Neuronal stem cell (in vitro differentiated cells): ENCODE data around the gene TBXAS1.

ENCODE experiments used
- DNase-seq: peaks from one replicate; pipeline ENCODE4 v3.0.0-alpha.2; 2013; ENCODE audit warnings: low spot score
- H2AFZ ChIP-seq: one replicate; pipeline ENCODE4 v1.6.1; 2013; ENCODE audit warnings: mild to moderate bottlenecking, low read length, inconsistent platforms
- H2AK5ac ChIP-seq: 2 replicates; pipeline ENCODE4 v1.6.1; 2013; ENCODE audit warnings: low read depth, mild to moderate bottlenecking, inconsistent platforms, low read length, moderate library complexity, mixed read lengths
- H2BK120ac ChIP-seq: 2 replicates; pipeline ENCODE4 v1.6.1; 2013; ENCODE audit warnings: low read depth, mild to moderate bottlenecking, inconsistent platforms, low read length, moderate library complexity, mixed read lengths
- H2BK12ac ChIP-seq: one replicate; pipeline ENCODE4 v1.6.1; 2013; ENCODE audit warnings: low read length, inconsistent platforms
- H2BK15ac ChIP-seq: 2 replicates; pipeline ENCODE4 v1.6.1; 2013; ENCODE audit warnings: mild to moderate bottlenecking, low read length, inconsistent platforms, mixed read lengths
- H2BK5ac ChIP-seq: one replicate; pipeline ENCODE4 v1.6.1; 2013; ENCODE audit warnings: inconsistent platforms, mild to moderate bottlenecking, low read length, moderate library complexity
- H3K14ac ChIP-seq: one replicate; pipeline ENCODE4 v1.6.1; 2013; ENCODE audit warnings: low read length, inconsistent platforms
- H3K18ac ChIP-seq: 2 replicates; pipeline ENCODE4 v1.6.1; 2013; ENCODE audit warnings: low read length, inconsistent platforms
- H3K23ac ChIP-seq: 2 replicates; pipeline ENCODE4 v1.6.1; 2013; ENCODE audit warnings: low read depth, mild to moderate bottlenecking, mixed read lengths, low read length, inconsistent platforms; ENCODE audit not compliant: poor library complexity
- H3K27ac ChIP-seq: replicated peaks from 3 replicates; pipeline ENCODE4 v1.5.1; 2013; ENCODE audit warnings: low read length, inconsistent platforms
- H3K27me3 ChIP-seq, 3 experiments: 2 replicates each; pipeline ENCODE4 v1.6.1; 2013; ENCODE audit warnings: low read length in 3 of 3, mild to moderate bottlenecking in 2 of 3, inconsistent platforms in 1 of 3, low read depth in 1 of 3, mixed read lengths in 1 of 3, moderate library complexity in 1 of 3; ENCODE audit not compliant: control insufficient read depth in 3 of 3, insufficient read depth in 3 of 3
- H3K36me3 ChIP-seq, 2 donors: replicated peaks in 1 of 2; 2 replicates each; pipeline ENCODE4 v1.6.1; 2013; ENCODE audit warnings: low read length in 2 of 2; ENCODE audit not compliant: control insufficient read depth in 2 of 2, insufficient read depth in 2 of 2
- H3K4ac ChIP-seq: 2 replicates; pipeline ENCODE4 v1.6.1; 2013; ENCODE audit warnings: inconsistent platforms, mild to moderate bottlenecking, low read length, moderate library complexity
- H3K4me1 ChIP-seq, 2 donors: 1 replicate in 1 of 2; 2 replicates in 1 of 2; pipeline ENCODE4 v1.6.1; 2013; ENCODE audit warnings: low read length in 2 of 2, low read depth in 1 of 2; ENCODE audit not compliant: control insufficient read depth in 2 of 2, insufficient read depth in 1 of 2
- H3K4me2 ChIP-seq: one replicate; pipeline ENCODE4 v1.6.1; 2013; ENCODE audit warnings: mild to moderate bottlenecking, low read length, inconsistent platforms; ENCODE audit not compliant: insufficient read depth, poor library complexity, severe bottlenecking
- H3K4me3 ChIP-seq, 2 donors: 2 replicates each; pipeline ENCODE4 v1.5.1; 2013; ENCODE audit warnings: low read length in 2 of 2, mild to moderate bottlenecking in 2 of 2, inconsistent platforms in 1 of 2, moderate library complexity in 1 of 2
- H3K79me1 ChIP-seq: one replicate; pipeline ENCODE4 v1.6.1; 2013; ENCODE audit warnings: low read depth, mild to moderate bottlenecking, inconsistent platforms, low read length, moderate library complexity
- H3K9ac ChIP-seq: one replicate; pipeline ENCODE4 v1.6.1; 2013; ENCODE audit warnings: mild to moderate bottlenecking, low read depth, low read length, inconsistent platforms; ENCODE audit not compliant: poor library complexity
- H3K9me3 ChIP-seq, 2 donors: replicated peaks in 1 of 2; 2 replicates each; pipeline versions ENCODE3 to v1.6.1; 2013; ENCODE audit warnings: low read length in 2 of 2, mild to moderate bottlenecking in 2 of 2, inconsistent platforms in 1 of 2, low read depth in 1 of 2, mixed read lengths in 1 of 2, moderate library complexity in 1 of 2; ENCODE audit not compliant: control insufficient read depth in 2 of 2, insufficient read depth in 1 of 2
- H4K8ac ChIP-seq: one replicate; pipeline ENCODE4 v1.6.1; 2013; ENCODE audit warnings: low read depth, mild to moderate bottlenecking, inconsistent platforms, low read length, moderate library complexity
- H4K91ac ChIP-seq: one replicate; pipeline ENCODE4 v1.6.1; 2013; ENCODE audit warnings: low read length, low read depth, mild to moderate bottlenecking, inconsistent platforms; ENCODE audit not compliant: poor library complexity
- WGBS, 2 donors: extraction: QIAGEN DNeasy Blood & Tissue Kit; methylation state at CpG; one replicate each; pipeline ENCODE4 v1.1.7; 2013; ENCODE audit warnings: missing lambda C conversion rate in 2 of 2, mixed read lengths in 1 of 2; ENCODE audit not compliant: insufficient read length in 2 of 2, insufficient replicate concordance in 1 of 2; ENCODE audit errors: extremely low coverage in 2 of 2; 5-methylcytosine and 5-hydroxymethylcytosine counted together

TBXAS1 gene

DNA sequence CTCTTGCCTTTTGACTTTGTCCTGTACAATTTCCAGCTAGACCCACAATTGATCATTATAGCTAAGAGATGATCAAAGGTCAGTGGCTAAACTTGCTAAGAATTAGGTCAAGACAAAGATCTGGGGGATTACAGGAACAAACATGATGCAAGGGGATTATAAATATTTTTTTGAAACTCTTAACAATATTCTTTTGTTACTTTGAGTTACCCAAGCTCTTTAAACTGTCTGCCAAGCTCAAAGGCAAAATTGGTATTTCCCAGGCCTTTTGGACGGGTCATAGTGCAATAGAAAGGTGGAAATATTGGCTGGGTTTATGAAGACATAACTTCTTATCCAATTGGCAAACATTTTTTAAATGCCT is 23.4 kb downstream of the TBXAS1 start:
- H4K91ac ChIP-seq: no peak overlapping the region
- WGBS, 2 donors: no CpG with 5 or more reads among the region's 1 CpG
- no peaks in the 10 kb centered on the region for H3K79me1 ChIP-seq
- H3K27ac ChIP-seq: no peak overlapping the region
- H3K4me3 ChIP-seq: no peak overlapping the region
- no peak overlapping the region for H2AK5ac ChIP-seq
- H3K4ac ChIP-seq: no peak overlapping the region
- H3K9me3 ChIP-seq: peaks cover 0 to 2% of the 10 kb centered on the region in 2 donors
- H2AFZ ChIP-seq: no peak overlapping the region
- H2BK120ac ChIP-seq: no peak overlapping the region
- H4K8ac ChIP-seq: no peak overlapping the region
- DNase-seq: no peak
- H2BK15ac ChIP-seq: no peak overlapping the region
- H3K23ac ChIP-seq: no peak overlapping the region
- H3K36me3 ChIP-seq: no peaks in the 10 kb centered on the region
- H3K27me3 ChIP-seq: peaks cover 0 to 8% (median 0%) of the 10 kb centered on the region in 3 experiments
- H2BK5ac ChIP-seq: no peak overlapping the region
- H2BK12ac ChIP-seq: no peak overlapping the region
- no peak overlapping the region for H3K18ac ChIP-seq
- H3K4me2 ChIP-seq: no peak overlapping the region
- H3K9ac ChIP-seq: no peak overlapping the region
- H3K14ac ChIP-seq: no peak overlapping the region
- H3K4me1 ChIP-seq: no peaks in the 10 kb centered on the region

DNA sequence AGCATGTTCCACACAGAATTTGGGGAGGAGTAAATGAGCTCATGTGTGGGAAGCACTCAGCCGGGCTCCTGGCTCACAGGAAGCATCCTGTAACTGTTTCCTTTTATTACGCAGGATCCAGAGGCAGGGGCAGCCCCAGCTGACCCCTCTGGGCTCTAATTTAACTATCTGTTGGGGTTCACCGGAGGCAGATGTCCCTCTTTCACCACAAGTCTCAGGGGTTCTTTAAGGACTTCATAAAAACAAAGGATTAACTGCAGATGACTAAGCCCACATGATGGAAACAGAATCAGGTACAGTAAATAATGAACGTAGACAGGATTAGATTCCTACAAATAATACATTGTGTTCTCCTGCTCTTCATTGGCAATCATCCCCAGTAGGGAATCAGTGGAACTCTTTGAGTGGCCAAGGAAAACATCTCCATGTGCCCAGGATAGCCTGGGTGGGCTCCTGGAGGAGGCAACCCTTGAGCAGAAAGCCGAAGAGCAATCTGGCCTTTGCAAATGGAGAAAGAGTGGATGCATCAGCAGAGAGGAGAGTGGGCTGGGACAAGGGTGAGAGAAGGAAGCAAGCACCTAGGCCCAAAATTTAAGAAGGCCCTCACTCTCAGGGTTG is 24.6 kb downstream of the TBXAS1 start:
- DNase-seq: no peak
- Histone ChIP-seq H3K36me3 (no peaks in the 10 kb centered on the region), H2BK12ac (no peak overlapping the region), H3K27me3 (peaks cover 0 to 8% (median 0%) of the 10 kb centered on the region in 3 experiments), H3K9ac (no peak overlapping the region), H2AK5ac (no peak overlapping the region), H3K4ac (no peak overlapping the region), H3K4me2 (no peak overlapping the region), H3K4me3 (no peak overlapping the region), H4K91ac (no peak overlapping the region), H2BK15ac (no peak overlapping the region), H3K27ac (no peak overlapping the region), H3K4me1 (no peaks in the 10 kb centered on the region), H3K9me3 (no peaks in the 10 kb centered on the region), H3K18ac (no peak overlapping the region), H2BK120ac (no peak overlapping the region), H3K79me1 (no peaks in the 10 kb centered on the region), H3K23ac (no peak overlapping the region), H4K8ac (no peak overlapping the region), H2BK5ac (no peak overlapping the region), H2AFZ (no peak overlapping the region), H3K14ac (no peak overlapping the region)
- WGBS, 2 donors: no CpG with 5 or more reads among the region's 5 CpGs

DNA sequence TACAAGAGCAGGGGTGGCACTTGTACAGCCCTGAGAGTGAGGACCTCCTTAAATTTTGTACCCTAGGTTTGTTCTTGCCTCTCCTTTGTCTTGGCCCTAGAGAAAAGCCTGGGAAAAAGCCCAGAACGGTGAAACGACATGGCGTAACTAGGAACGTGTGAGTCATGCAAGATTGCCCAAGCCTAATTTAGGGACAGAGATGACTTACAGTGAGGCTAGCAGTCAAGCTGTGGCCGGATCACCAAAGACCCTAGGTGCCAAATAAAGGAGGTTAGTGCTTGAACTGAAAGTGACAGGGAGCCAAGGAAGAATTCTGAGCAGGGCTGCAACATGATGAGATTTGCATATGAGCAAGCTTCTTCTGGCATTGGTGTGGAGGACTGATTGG is 25.1 kb downstream of the TBXAS1 start:
- H2AFZ ChIP-seq: no peak overlapping the region
- no peak overlapping the region for H2BK5ac ChIP-seq
- no peak overlapping the region for H2BK12ac ChIP-seq
- H4K91ac ChIP-seq: no peak overlapping the region
- no peak overlapping the region for H4K8ac ChIP-seq
- H3K4me3 ChIP-seq: no peak overlapping the region
- no peaks in the 10 kb centered on the region for H3K36me3 ChIP-seq
- no peak overlapping the region for H2BK15ac ChIP-seq
- H3K27me3 ChIP-seq: peaks cover 0 to 8% (median 0%) of the 10 kb centered on the region in 3 experiments
- DNase-seq: no peak
- no peak overlapping the region for H3K23ac ChIP-seq
- no peak overlapping the region for H3K9ac ChIP-seq
- H2AK5ac ChIP-seq: no peak overlapping the region
- H3K79me1 ChIP-seq: no peaks in the 10 kb centered on the region
- no peak overlapping the region for H2BK120ac ChIP-seq
- H3K14ac ChIP-seq: no peak overlapping the region
- H3K18ac ChIP-seq: no peak overlapping the region
- whole genome bisulfite sequencing, 2 donors: no CpG with 5 or more reads among the region's 5 CpGs
- H3K9me3 ChIP-seq: no peaks in the 10 kb centered on the region
- no peak overlapping the region for H3K27ac ChIP-seq
- no peak overlapping the region for H3K4me2 ChIP-seq
- H3K4ac ChIP-seq: no peak overlapping the region
- H3K4me1 ChIP-seq: no peaks in the 10 kb centered on the region

DNA sequence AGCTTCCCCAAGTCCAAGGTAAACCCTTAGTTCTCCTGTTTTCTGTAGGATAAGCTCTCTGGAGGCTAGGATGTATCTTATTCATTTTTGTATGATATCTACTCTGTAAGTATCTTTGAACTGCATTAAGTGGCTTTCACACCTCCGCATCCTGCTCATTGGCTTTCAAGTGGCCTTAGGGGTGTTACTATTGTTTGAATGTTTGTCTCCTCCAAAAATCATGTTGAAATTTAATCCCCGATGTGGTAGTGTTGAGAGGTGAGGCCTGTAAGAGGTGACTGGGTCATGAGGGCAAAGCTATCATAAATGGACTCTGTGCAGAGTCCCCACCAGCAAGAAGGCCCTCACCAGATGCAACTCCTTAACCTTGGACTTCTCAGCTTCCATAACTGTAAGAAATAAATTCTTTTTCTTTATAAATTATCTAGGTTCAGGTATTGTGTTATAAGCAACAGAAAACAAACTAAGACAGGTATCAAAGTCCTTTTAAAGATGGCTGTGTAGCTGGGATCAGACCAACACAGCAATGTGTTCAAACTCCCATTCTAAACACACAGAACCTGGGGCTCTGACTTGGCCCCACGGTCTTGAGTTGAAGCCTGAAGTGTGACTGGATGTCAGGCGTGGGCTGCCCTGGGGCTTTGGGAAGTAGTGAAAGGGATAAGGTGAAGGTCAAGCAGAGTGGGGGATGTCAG is 25.9 kb downstream of the TBXAS1 start:
- peak overlapping the region; percentile 41 for H2AFZ ChIP-seq
- no peak overlapping the region for H2BK12ac ChIP-seq
- no peak overlapping the region for H3K4me2 ChIP-seq
- no peak overlapping the region for H3K14ac ChIP-seq
- no peak overlapping the region for H3K9ac ChIP-seq
- no peak overlapping the region for H3K27ac ChIP-seq
- H2AK5ac ChIP-seq: no peak overlapping the region
- no peaks in the 10 kb centered on the region for H3K4me1 ChIP-seq
- no peak overlapping the region for H3K4ac ChIP-seq
- no peak overlapping the region for H4K91ac ChIP-seq
- H4K8ac ChIP-seq: no peak overlapping the region
- no peak overlapping the region for H2BK15ac ChIP-seq
- WGBS, 2 donors: no CpG with 5 or more reads among the region's 4 CpGs
- no peak overlapping the region for H3K23ac ChIP-seq
- H3K27me3 ChIP-seq: peaks cover 0 to 8% (median 0%) of the 10 kb centered on the region in 3 experiments
- H2BK5ac ChIP-seq: no peak overlapping the region
- no peaks in the 10 kb centered on the region for H3K79me1 ChIP-seq
- DNase-seq: no peak
- H3K36me3 ChIP-seq: no peaks in the 10 kb centered on the region
- H3K9me3 ChIP-seq: no peaks in the 10 kb centered on the region
- no peak overlapping the region for H2BK120ac ChIP-seq
- no peak overlapping the region for H3K18ac ChIP-seq
- H3K4me3 ChIP-seq: no peak overlapping the region
